H54 (cell line): ENCODE results near the gene TNS3.

Experiments
- DNase-seq: peaks from one replicate; pipeline ENCODE4 v3.0.0; 2011; ENCODE audit warnings: low spot score, mixed read lengths; ENCODE audit not compliant: insufficient read length
- FAIRE-seq: peaks from 3 replicates; lab custom pipeline; 2011; peaks lifted over from hg19 to GRCh38; lab: Jason Lieb, UNC
- POLR2A ChIP-seq: IDR thresholded peaks from 2 replicates; pipeline ENCODE4 v1.6.1; 2011; ENCODE audit warnings: low read depth, mild to moderate bottlenecking, low read length

Gene TNS3

DNA sequence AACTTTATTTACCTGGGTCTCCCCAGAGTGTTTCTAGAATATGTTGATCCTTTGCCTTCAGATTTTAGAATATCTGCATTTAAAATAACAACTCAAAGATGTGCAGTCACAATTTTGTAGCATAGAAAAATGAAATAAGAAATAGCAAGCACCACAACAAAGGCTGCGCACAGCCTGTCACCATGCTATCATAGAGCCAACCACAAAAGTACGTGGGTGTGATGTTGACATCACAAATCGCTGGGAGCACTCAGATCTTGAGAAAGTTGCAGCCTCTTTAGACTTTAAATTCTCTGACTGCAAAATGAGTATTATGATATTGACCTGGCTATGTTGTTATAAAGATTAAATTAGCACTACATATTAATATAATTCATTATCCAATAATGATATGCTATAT, 177.9 kb downstream of the TNS3 start:
- TF ChIP-seq POLR2A, result no peak
- FAIRE-seq (no peak), DNase-seq (no peak)

DNA sequence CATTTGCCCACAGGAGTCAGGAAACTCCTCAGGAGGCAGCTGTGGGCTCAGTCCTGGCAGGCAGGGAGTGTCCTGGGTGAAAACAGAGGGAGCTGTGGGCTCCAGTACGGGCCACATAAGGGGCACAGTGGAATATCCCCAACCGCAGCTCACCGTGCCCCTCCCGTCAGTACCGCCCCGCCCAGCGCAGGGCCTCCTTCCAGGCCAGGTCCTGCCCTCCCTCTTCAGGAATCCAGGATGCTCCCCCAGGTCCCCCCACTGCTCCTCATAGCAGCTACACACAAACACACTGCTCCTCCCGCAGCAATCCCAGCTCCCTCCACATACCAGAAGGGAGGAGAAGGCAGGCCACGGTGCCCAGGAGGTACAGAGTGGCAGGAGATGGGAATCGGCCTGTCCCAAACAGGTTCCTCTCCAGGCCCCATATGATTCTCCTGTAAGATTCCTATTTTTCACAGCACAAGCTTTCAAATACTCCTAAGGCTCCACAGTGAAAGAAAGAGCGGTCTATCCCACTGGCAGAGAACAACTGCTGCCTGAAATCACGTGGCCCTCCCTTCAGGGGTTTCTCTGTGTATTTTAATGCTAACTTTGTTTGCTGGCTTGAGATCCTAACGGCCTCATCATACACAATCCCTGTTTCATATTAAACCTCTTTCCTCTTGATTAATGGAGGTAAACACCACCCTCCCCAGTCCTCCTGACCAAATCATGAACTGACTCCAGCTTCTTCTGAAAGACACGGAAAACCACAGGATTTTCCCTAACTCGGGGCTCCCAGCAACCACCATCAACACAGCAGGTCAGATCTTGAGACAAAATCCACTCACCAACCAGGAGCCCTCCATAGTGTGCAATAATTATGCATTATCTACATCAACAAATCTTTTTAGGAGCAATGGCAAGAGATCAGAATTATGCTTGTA, 178.7 kb downstream of the TNS3 start:
- no peak for FAIRE-seq
- no peak for DNase-seq
- no peak for TF ChIP-seq POLR2A

DNA sequence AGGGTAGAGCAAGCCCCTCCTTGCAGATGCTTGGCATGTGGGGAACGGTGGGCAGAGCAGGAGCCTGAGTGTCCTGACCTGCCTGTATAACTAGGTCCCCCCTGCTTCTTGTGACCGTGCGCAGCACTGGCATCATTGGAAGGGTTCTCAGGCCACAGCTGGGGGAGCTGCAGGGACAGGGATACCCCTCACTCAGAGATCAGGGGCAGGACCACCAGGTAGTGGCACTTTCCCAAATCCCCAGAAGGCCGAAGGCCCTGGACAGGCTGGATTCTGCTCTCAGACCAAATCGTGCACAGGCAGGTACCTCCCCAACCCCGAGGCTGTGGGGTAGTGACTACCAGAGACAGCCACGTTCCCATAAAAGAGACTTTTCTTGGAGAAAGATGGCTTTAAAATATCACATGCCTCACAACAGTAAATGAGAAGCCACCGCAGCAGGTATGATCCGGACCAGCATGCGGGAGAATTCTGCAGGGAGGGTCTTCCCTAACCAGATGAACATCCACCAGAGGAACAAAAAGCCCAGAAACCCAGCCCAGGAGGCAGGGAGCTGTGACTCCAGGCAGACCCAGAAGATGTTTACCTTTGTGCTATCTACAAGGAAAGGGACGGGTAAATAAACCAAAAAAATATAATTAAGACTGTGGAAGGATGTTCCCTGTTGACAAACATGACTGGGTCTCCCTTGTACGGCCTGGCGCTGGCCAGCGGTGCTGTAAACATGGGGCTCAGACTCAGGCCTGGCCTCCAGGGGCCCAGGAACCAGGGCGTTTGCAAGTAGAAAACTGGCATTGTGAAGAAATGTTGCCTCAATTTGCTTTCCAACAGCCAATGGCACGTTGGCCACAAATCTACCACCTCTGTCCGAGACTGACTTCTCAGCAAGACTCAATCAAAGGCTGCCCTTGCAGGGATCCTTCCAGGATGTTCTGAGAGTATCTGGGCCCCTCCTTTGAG, 180.0 kb downstream of the TNS3 start:
- FAIRE-seq, result no peak
- DNase-seq, result no peak
- no peak for TF ChIP-seq POLR2A

- FAIRE-seq, result no peak
- TF ChIP-seq POLR2A, result no peak
- no peak for DNase-seq
Observed at GRCh38 chr7:47400741-47401206, 181.1 kb downstream of the TNS3 start.

DNA sequence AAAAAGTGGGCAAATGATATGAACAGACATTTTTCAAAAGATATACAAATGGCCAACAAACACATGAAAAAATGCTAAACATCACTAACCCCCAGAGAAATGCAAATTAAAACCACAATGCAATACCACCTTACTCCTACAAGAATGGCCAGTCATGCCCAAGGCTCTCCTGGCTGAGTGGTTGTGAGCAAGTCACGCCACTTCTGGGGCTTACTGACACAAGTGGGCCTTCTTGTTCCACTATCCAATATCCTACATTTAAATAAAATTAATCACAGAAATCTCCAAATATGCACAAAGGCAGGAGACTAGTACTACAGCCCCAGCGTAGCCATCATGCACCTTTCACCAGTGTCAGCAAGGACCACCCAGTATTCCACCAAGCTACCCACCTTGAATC, 181.9 kb downstream of the TNS3 start:
- no peak for FAIRE-seq

GRCh38 chr7:47394751-47395252, 187.1 kb downstream of the TNS3 start:
- no peak for DNase-seq
- no peak for FAIRE-seq
- no peak for TF ChIP-seq POLR2A

More for the DNA sequence above, 181.9 kb downstream of the TNS3 start:
- TF ChIP-seq POLR2A, result no peak
- DNase-seq, result no peak

GRCh38 chr7:47394216-47394615, 187.7 kb downstream of the TNS3 start:
- FAIRE-seq, result no peak
- TF ChIP-seq POLR2A, result no peak
- DNase-seq, result no peak

GRCh38 chr7:47393406-47393805, 188.5 kb downstream of the TNS3 start:
- DNase-seq (no peak), FAIRE-seq (no peak)
- TF ChIP-seq POLR2A, result no peak

DNA sequence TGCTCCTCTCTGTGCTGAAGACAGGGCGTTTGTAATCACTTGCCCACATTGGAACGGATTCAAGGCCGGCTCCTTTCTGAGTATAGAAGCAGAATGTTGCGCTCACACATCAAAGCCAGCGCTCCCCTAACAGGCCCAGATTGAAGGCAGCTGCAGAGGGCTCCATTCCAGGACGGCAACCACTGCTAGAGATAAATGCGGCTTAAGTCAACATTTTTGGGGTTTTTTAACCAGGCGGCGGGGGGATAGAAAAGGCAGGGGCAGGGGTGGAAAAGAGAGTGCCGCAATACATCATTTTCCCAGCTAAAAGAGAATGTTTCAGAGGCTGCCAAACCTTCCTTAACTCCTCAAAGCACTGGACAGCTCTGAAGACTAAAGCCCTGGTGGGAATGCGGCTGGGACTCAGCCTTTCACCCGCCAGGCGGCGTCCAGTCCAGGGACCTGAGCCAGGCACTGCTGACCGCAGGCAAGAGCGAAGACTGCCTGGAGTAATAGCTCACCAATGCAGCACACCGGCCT, 189.6 kb downstream of the TNS3 start:
- DNase-seq (no peak), FAIRE-seq (no peak)
- no peak for TF ChIP-seq POLR2A

GRCh38 chr7:47391726-47392125, 190.2 kb downstream of the TNS3 start:
- TF ChIP-seq POLR2A, result no peak
- FAIRE-seq (no peak), DNase-seq (no peak)

DNA sequence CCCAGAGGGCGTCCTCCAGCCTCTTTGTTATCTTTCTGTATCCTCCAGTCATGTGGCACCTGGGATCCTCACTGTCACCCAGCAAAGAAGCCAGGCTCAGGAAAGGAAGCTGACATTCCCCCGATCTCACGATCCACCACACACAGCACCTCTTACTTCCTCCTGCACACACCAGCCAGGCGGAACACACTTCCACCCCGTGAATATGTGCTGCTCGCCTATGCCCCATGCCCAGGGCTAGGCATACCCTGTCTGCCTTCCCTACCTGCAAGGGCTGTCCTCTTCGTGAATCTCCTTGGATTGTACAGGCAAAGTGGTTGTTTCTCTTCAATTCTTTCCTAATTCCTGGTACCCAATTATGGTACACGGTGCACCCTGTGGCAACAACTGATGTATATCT, 191.0 kb downstream of the TNS3 start:
- FAIRE-seq, result no peak
- TF ChIP-seq POLR2A, result no peak
- DNase-seq, result no peak

DNA sequence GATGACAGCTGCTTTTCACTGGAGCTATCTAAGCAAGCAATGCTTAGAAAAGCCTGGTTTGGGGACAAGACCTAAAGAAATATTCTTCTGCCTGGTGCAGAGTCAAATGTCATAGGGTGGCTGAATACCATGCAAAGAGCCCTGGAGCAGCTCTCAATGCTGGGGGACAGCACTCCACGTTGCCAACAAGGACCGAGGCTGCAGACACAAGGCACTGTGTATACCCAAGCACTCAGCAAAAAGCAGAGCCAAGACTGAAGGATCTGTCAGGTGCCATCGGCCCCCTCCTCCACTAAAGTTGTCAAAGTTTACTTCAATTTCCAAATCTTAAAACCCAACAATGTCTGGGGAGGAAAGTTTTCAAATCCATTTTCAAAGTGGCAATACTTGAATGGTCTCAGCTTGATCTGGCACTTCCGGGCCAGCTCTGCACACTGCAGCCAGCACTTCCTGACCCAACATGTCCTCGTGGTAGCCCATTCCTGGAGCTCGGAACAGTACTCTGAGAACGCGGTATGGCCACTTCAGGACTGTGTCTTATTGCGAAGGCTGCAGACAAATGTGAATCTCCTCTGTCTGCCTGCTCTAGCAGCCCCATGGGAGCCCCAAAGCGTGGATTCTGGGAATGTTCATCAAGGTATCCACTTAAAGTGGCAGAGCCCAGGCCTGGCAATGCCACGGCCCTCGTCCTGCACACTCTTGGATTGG, 191.8 kb downstream of the TNS3 start:
- FAIRE-seq (no peak), DNase-seq (no peak)
- TF ChIP-seq POLR2A, result no peak
